Endothelial cell of umbilical vein (primary cell): Measurements from ENCODE around the gene HOXB3.
A peak's percentile ranks its signal among the peaks of the same experiment; 100 is the strongest.

Experiments used
- EZH2 ChIP-seq: IDR thresholded peaks from 2 replicates; pipeline ENCODE4 v1.6.1; 2012; ENCODE audit warnings: borderline replicate concordance, low read depth, mild to moderate bottlenecking, moderate library complexity, low read length, inconsistent platforms; ENCODE audit not compliant: severe bottlenecking
- FOS ChIP-seq: IDR thresholded peaks from 2 replicates; pipeline ENCODE4 v1.6.1; 2011; ENCODE audit warnings: mild to moderate bottlenecking, low read length, moderate library complexity, borderline replicate concordance; ENCODE audit not compliant: insufficient read depth
- JUN ChIP-seq: IDR thresholded peaks from 2 replicates; pipeline ENCODE4 v1.6.1; 2011; ENCODE audit warnings: borderline replicate concordance, low read depth; ENCODE audit not compliant: insufficient read length, insufficient read depth
- MAX ChIP-seq: IDR thresholded peaks from 2 replicates; pipeline ENCODE4 v1.6.1; 2011; ENCODE audit not compliant: insufficient read depth, insufficient read length
- POLR2A ChIP-seq: IDR thresholded peaks from 2 replicates; pipeline ENCODE4 v1.6.1; 2012; ENCODE audit warnings: low read depth, mild to moderate bottlenecking, control low read depth, low read length
- POLR2AphosphoS5 ChIP-seq: IDR thresholded peaks from 2 replicates; pipeline ENCODE4 v1.6.1; 2012; ENCODE audit warnings: low read depth, mild to moderate bottlenecking, control low read depth, low read length, moderate library complexity; ENCODE audit not compliant: insufficient read depth
- TF ChIP-seq, protein P1 (sequence below), 2 donors: IDR thresholded peaks; 1 replicate in 1 of 2; 2 replicates in 1 of 2; pipeline ENCODE4 v1.5.1; 2011; ENCODE audit warnings: low read length in 2 of 2, mild to moderate bottlenecking in 2 of 2, moderate library complexity in 2 of 2, control low read depth in 1 of 2, inconsistent platforms in 1 of 2, low read depth in 1 of 2; ENCODE audit not compliant: insufficient read depth in 1 of 2; ENCODE audit errors: extremely low read depth in 1 of 2

- no peak for TF ChIP-seq POLR2A
- TF ChIP-seq POLR2AphosphoS5, result no peak
- TF ChIP-seq, protein P1, sequence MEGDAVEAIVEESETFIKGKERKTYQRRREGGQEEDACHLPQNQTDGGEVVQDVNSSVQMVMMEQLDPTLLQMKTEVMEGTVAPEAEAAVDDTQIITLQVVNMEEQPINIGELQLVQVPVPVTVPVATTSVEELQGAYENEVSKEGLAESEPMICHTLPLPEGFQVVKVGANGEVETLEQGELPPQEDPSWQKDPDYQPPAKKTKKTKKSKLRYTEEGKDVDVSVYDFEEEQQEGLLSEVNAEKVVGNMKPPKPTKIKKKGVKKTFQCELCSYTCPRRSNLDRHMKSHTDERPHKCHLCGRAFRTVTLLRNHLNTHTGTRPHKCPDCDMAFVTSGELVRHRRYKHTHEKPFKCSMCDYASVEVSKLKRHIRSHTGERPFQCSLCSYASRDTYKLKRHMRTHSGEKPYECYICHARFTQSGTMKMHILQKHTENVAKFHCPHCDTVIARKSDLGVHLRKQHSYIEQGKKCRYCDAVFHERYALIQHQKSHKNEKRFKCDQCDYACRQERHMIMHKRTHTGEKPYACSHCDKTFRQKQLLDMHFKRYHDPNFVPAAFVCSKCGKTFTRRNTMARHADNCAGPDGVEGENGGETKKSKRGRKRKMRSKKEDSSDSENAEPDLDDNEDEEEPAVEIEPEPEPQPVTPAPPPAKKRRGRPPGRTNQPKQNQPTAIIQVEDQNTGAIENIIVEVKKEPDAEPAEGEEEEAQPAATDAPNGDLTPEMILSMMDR (IDR thresholded peaks at IDR 0.05; ENCODE audit: extremely low read depth in 1 of 2, insufficient read depth in 1 of 2, low read depth in 1 of 2, low read length in 2 of 2), result no peak
- peak; percentile 73 for TF ChIP-seq EZH2
- no peak for TF ChIP-seq MAX
- no peak for TF ChIP-seq JUN
- TF ChIP-seq FOS, result no peak
Observed at GRCh38 chr17:48624544-48625494, 34.8 kb upstream of the HOXB3 start.
